ENCODE measurements around the gene PDF.

DNA sequence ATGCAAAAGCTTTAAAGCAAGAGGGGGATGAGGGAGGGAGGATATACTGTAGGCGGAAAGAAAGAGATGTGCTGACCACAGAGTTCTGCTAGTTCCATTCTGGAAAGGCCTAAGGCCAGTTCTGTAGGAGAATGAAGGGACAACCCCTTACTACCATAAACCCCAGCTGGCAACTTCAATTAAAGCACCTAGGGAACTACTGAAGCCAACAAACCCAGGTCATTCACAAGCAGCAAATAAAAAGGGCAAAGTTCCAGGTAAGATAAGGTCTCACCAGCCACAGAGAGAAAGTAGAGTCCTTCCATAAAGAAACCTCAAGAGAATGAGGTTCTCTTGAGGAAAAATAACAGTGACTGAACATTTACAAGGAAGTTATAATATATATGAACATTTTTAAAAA, 42.6 kb upstream of the PDF start:
- TF ChIP-seq CTCF (IDR thresholded peaks at IDR 0.05), result no peak
- no peak for TF ChIP-seq POLR2AphosphoS5 (IDR thresholded peaks at IDR 0.05; ENCODE audit: insufficient read depth in 1 of 2, low read depth in 1 of 2)
